GM21360 (cell line): ENCODE data around the gene TCF7L2.

Source experiments
- ATAC-seq: cut with Tn5 transposase; IDR thresholded peaks from one replicate; pipeline ENCODE4 v1.9.1; 2021; ENCODE audit warnings: mild to moderate bottlenecking, moderate library complexity; ENCODE audit not compliant: unreplicated experiment

TCF7L2 gene

GRCh38 chr10:113111900-113112853 is 162.1 kb downstream of the TCF7L2 start:
- ATAC-seq: no peak

DNA sequence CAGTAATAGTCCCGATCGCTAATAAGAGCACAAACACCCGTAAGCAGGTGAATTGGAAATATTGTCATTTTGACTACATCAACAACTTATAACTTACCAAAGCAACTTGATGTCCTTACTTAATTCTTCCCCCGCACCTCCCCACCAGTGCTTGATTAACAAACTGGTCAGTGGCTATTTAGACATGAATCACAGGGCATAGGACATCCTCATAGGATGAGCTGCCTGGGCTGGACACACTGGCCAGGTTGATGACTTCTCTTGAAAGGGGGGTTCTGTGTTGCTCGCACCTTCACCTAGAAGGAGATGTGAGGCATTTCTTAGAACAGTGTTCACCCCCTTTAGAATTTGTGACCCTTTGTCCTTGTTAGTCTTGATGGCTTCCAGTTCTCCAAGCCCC is 163.2 kb downstream of the TCF7L2 start:
- ATAC-seq: no peak

DNA sequence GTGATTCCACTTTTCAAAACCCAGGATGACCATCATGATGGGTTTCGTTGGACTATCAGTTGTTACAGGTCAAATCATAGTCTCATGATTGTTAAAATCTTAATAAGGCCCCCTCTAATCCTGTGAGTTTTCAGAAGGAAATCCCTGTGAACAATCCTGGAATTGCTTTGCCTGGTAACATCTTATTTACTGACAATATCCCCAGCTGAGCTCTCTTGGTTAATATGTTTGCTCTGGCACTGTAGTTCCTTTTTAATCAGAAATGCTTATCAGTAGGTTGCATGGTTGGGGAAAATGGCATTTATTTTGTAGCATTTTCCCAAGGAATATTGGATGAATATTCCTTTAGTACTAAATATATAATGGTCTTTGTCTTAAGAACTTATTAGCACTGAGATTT is 163.9 kb downstream of the TCF7L2 start:
- ATAC-seq: no peak

GRCh38 chr10:113115556-113115955 is 165.5 kb downstream of the TCF7L2 start:
- ATAC-seq: no peak

DNA sequence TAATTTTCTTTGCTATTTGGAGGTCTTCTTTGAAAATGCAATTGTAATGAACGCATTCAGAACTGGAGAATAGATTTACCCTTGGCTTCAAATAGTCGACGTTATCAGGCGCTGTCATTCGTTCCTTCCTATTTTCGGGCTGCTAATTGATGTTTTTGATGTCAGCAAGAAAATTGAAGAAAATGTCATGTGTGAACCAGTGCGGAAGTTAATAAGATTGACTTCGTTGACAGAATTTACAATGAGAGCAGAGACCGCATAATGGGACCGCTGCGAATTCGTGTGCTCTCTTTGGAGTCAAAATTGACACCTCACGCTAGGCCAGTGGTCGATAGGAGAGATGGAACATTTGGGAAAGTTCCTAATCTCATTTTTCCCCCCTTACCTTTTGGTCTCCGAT is 168.8 kb downstream of the TCF7L2 start:
- ATAC-seq: no peak

DNA sequence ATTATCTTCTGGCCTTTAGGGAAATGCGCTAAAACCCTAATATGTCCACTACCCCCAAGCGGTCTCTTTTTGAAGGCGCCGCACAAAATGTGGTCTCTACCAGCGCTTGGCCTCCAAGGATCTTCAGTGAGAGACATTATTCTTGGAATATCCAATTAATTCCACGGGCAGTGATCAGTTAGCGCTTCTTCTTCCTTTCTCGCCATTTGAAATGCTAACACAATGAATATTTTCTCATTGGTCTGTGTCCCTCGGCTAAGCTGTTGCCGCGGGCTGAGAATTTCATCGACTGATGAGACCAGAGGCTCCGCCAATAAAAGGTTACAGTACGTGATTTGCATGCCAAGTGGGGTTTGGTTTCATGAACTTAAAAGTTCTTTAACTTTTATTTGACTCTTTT is 169.8 kb downstream of the TCF7L2 start:
- ATAC-seq: no peak

GRCh38 chr10:113121153-113121552 is 171.1 kb downstream of the TCF7L2 start:
- ATAC-seq: no peak

DNA sequence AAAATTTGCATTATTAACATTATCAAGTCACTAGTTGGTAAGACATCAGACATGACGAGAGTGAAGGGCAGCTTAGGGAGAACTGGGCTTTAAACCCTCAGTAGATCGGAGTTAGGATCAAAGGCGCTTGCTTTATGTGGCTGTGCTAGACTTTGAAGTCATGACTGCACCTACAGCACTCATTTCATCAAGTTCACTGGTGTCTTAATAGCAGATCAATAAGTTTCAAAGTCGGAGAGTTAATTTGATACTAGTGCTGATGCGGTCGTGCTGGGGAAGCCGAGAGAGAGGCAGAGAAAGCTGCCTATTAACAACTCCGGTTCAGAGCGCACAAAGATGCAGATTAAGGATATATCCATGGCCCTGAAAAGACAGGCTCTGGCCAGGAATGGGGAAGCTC is 172.9 kb downstream of the TCF7L2 start:
- ATAC-seq: no peak

- ATAC-seq: no peak
Observed at GRCh38 chr10:113124724-113125123, 174.7 kb downstream of the TCF7L2 start.

DNA sequence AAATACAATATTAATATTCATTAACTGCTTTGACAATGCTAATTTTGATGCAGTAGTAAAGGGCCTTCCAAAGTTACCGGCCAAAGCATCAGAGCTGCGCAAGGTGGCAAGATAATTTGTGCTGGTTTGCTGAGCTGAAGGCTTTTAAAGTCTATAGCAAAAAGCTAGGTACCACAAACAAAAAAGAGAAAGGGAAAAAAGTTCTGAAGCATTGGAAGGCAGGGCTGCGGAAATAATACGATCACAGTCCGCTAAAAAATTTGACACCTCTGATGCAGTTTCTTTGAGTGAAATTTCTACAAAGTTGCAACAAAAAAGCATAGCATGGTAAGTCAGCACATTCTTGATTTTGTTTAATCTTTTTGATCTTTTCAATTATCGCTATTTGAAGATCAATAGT is 175.6 kb downstream of the TCF7L2 start:
- ATAC-seq: no peak

DNA sequence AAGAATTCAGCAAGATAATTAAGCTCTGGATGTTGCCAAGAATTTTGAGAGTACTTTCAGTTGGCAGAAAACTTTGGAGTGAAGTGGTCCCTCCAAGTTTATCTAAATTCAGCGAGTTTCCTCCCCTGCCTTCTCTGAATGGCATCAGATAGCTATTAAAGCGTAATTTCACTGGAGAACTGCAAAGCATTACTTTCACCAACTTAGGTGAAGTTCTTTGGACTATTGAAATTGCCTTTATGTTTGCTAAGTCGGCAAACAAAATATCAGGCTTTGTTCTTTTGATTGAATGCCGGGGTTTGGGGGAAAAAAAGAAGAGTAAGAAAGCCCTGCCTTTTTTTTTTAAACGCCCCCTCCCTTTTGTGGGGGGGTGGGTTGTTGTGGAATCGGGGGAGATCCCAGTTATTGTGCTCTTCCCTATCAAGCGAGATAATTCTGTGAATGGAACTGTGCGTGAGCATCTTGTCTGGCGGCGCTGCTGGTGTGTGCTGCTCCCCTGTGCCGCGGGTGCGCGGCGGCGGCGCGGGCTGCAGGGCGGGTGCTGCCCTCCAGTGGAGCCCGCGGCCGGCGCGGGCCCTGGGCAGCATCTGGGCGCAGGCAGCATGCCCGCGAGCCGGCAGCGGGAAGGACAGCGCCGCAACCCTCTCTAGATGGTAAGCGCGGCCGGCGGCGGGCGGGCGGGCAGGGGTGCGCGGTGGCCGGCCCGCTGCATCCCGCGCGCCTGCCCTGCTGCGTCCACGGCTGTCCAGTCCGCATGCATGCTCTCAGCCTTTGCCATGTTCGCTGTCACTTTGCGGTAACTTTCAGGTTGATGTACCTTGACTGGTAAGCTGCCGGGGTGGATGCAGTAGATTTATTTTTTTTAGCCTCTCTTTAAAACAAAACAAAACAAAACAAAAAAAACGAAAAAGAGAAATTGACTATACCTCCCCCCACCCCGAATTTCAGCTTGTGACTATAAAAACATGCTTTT is 176.5 kb downstream of the TCF7L2 start:
- peak; percentile 57 for ATAC-seq

DNA sequence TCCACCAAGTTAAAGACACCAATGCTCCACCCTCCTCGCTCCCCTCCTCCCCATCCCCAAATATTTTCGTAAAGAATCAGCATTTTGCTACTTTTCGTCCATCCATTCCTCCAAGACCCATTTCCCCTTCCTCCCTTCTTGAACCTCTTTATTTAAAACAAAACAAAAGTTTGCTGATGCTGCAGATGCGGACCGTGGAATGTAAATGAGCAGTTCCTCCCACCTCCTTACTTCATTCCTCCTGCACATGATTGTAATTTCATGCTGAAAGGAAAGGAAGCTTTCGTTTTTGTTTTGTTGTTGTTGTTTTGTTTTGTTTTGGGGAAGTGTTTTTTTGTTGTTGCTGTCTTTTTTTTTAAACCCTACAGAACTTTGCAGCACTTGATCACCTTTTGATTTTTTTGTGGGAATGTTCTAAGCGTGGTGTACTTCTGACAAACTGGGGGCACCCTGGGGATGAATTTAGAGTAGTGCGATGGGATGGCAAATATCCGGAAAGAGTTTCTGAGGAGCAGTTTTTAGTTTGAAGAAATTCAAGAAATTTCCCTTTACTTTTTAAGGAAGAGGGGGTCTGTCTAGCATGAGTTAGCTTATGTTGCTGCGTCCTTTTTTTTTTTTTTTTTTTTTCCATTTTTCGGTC is 177.3 kb downstream of the TCF7L2 start:
- no peak for ATAC-seq

- no peak for ATAC-seq
Observed at GRCh38 chr10:113127901-113128283, 177.8 kb downstream of the TCF7L2 start.

DNA sequence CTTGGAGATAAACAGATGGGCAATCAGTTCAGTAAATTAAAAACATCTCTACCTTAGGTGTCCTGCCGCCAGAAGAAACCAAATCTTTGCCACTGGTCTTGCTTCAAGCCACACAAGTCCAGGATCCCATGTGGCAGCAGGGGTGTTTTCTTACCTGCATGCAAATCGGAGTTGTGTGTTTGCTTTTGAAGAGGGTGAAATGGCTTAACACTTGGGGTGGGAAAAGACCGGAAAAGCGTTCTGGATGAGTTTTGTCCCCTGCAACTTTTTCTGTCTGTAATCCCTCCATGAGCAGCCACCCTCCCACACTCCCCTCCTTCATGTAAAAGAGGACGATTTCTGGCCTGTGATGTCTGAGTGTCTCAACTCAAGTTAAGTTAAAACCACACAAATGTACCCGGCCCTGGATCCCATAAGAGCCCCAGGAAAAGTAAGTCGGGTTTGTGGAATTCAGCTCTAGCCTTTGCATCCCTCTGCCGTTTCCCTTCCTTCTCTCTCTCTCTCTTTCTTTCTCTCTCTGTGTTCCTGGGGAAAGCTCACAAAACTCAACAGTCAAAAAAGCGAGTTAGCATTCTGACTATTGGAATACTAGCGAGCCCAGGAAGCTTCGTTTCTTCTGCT is 178.5 kb downstream of the TCF7L2 start:
- ATAC-seq: no peak

DNA sequence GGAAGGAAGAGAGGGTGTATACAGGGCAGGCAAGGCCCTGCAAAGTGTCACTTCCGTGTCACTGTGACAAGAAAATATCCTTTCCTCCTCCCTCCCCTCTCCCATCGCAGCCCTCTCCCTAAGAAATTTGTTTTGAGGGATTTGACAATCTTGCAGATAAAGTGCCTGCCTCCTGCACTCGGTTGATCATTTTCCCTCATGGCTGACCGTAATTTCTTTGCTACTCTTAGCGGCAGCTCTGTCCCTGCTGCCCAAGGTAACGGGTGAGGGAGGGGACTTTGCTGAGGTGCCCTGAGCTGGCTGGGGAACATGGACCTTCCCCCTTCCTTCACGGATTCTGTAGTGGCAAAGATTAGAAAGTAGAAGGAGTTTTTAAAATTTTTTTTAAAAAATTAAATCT is 179.1 kb downstream of the TCF7L2 start:
- no peak for ATAC-seq

- ATAC-seq: no peak
Observed at GRCh38 chr10:113130014-113130641, 180.1 kb downstream of the TCF7L2 start.

- no peak for ATAC-seq
Observed at GRCh38 chr10:113131613-113132261, 181.7 kb downstream of the TCF7L2 start.

GRCh38 chr10:113132591-113133121 is 182.6 kb downstream of the TCF7L2 start:
- ATAC-seq: no peak

- ATAC-seq: no peak
Observed at GRCh38 chr10:113133497-113134115, 183.6 kb downstream of the TCF7L2 start.
